SK-N-SH treated with all-trans-retinoic acid at 6 μM for 48 hours (cell line): ENCODE results near the gene RNMT.

Source experiments
- CSRNP3 ChIP-seq: fragments of 250-450 bp; sonication (Bioruptor Pico); IDR thresholded peaks from 2 replicates; pipeline ENCODE4 v1.5.1; 2021; ENCODE audit warnings: mild to moderate bottlenecking, moderate library complexity
- PATZ1 ChIP-seq: fragments of 250-450 bp; sonication (Bioruptor Pico); IDR thresholded peaks from 2 replicates; pipeline ENCODE4 v1.8.0; 2020; ENCODE audit warnings: mild to moderate bottlenecking, moderate library complexity, borderline replicate concordance
- TCF4 ChIP-seq: fragments of 250-450 bp; sonication (Bioruptor Pico); IDR thresholded peaks from 2 replicates; pipeline ENCODE4 v1.8.0; 2021; ENCODE audit warnings: mild to moderate bottlenecking, moderate library complexity, borderline replicate concordance
- ZFP30 ChIP-seq: fragments of 450-650 bp; formaldehyde crosslinking; IDR thresholded peaks from 2 replicates; pipeline ENCODE4 v1.5.0; 2022; ENCODE audit warnings: mild to moderate bottlenecking, moderate library complexity

- no peak for TF ChIP-seq PATZ1
- no peak for TF ChIP-seq ZFP30
- TF ChIP-seq CSRNP3, result no peak
- TF ChIP-seq TCF4 (CRISPR knock-in tag), result no peak
Observed at GRCh38 chr18:13796515-13796914, 70.0 kb downstream of the RNMT start.
